HEK293 (cell line): ENCODE data around the gene PLXNA2.
A peak's percentile ranks its signal among the peaks of the same experiment; 100 is the strongest.

Source experiments
- CTCF ChIA-PET: fragments of 350-600 bp; formaldehyde crosslinking; extraction: SDS; loops from one replicate; lab custom pipeline; 2021; ENCODE audit warnings: antibody characterized with exemption; lab: Yijun Ruan, JAX
- POLR2A ChIA-PET: fragments of 300-600 bp; formaldehyde crosslinking; extraction: SDS; loops from one replicate; lab custom pipeline; 2020; ENCODE audit warnings: antibody characterized with exemption, inconsistent platforms; lab: Yijun Ruan, JAX
- H3K27ac ChIP-seq: fragments of 200-500 bp; sonication (Bioruptor generic); 2 replicates; pipeline ENCODE4 v1.5.1; 2014; ENCODE audit warnings: low read depth, low read length, control low read depth, inconsistent platforms; ENCODE audit errors: extremely low read depth
- H3K36me3 ChIP-seq, 2 experiments: fragments of 200-500 bp in 1 of 2; sonication (Bioruptor generic) in 1 of 2; 1 replicate in 1 of 2; 2 replicates in 1 of 2; pipeline ENCODE4 v1.5.1; 2014 to 2017; ENCODE audit warnings: inconsistent platforms in 2 of 2, low read length in 2 of 2; ENCODE audit not compliant: control insufficient read depth in 2 of 2, insufficient read depth in 1 of 2
- H3K4me1 ChIP-seq: fragments of 200-500 bp; sonication (Bioruptor generic); 2 replicates; pipeline ENCODE4 v1.5.1; 2014; ENCODE audit warnings: mild to moderate bottlenecking, low read length, inconsistent platforms; ENCODE audit not compliant: control insufficient read depth, insufficient read depth
- H3K4me3 ChIP-seq: 2 replicates; pipeline ENCODE4 v1.5.1; 2011; ENCODE audit warnings: low read depth, mild to moderate bottlenecking, control low read depth, low read length, moderate library complexity
- H3K9me3 ChIP-seq: fragments of 200-500 bp; sonication (Bioruptor generic); 2 replicates; pipeline ENCODE4 v1.5.1; 2014; ENCODE audit warnings: low read depth, low read length, inconsistent platforms; ENCODE audit not compliant: control insufficient read depth, insufficient read depth
- GLIS1 ChIP-seq: fragments of 450-650 bp; formaldehyde crosslinking; IDR thresholded peaks from 2 replicates; pipeline ENCODE4 v1.5.1; 2016; ENCODE audit warnings: missing biosample characterization, missing genetic modification characterization
- PATZ1 ChIP-seq: fragments of 450-650 bp; formaldehyde crosslinking; IDR thresholded peaks from 2 replicates; pipeline ENCODE4 v1.5.1; 2016; ENCODE audit warnings: missing biosample characterization, missing genetic modification characterization
- PRDM10 ChIP-seq: fragments of 450-650 bp; formaldehyde crosslinking; IDR thresholded peaks from 2 replicates; pipeline ENCODE4 v1.5.1; 2016; ENCODE audit warnings: missing biosample characterization, missing genetic modification characterization
- ZBTB17 ChIP-seq: fragments of 450-650 bp; formaldehyde crosslinking; IDR thresholded peaks from 2 replicates; pipeline ENCODE4 v1.5.1; 2016; ENCODE audit warnings: missing biosample characterization, missing genetic modification characterization
- ZBTB8A ChIP-seq: fragments of 450-650 bp; formaldehyde crosslinking; IDR thresholded peaks from 2 replicates; pipeline ENCODE4 v1.5.1; 2016; ENCODE audit warnings: missing biosample characterization, missing genetic modification characterization
- ZNF23 ChIP-seq: fragments of 450-650 bp; formaldehyde crosslinking; IDR thresholded peaks from 2 replicates; pipeline ENCODE4 v1.5.1; 2016; ENCODE audit warnings: missing biosample characterization, missing genetic modification characterization, borderline replicate concordance
- ZNF239 ChIP-seq: fragments of 450-650 bp; formaldehyde crosslinking; IDR thresholded peaks from 2 replicates; pipeline ENCODE4 v1.5.1; 2016; ENCODE audit warnings: missing biosample characterization, missing genetic modification characterization
- ZNF426 ChIP-seq: fragments of 450-650 bp; formaldehyde crosslinking; IDR thresholded peaks from 2 replicates; pipeline ENCODE4 v1.5.1; 2017; ENCODE audit warnings: missing biosample characterization, missing genetic modification characterization, mild to moderate bottlenecking, inconsistent platforms, moderate library complexity
- ZNF514 ChIP-seq: fragments of 450-650 bp; formaldehyde crosslinking; IDR thresholded peaks from 2 replicates; pipeline ENCODE4 v1.5.1; 2016; ENCODE audit warnings: missing biosample characterization, missing genetic modification characterization
- ZNF518A ChIP-seq: fragments of 450-650 bp; formaldehyde crosslinking; conservative IDR thresholded peaks from 2 replicates; pipeline ENCODE4 v1.5.1; 2016; ENCODE audit warnings: low read depth, missing biosample characterization, missing genetic modification characterization
- ZNF571 ChIP-seq: fragments of 450-650 bp; formaldehyde crosslinking; IDR thresholded peaks from 2 replicates; pipeline ENCODE4 v1.5.0; 2017; ENCODE audit warnings: missing biosample characterization, missing genetic modification characterization
- ZNF692 ChIP-seq: fragments of 450-650 bp; formaldehyde crosslinking; IDR thresholded peaks from 2 replicates; pipeline ENCODE4 v1.5.1; 2016; ENCODE audit warnings: missing biosample characterization, missing genetic modification characterization
- ZNF707 ChIP-seq: fragments of 450-650 bp; formaldehyde crosslinking; IDR thresholded peaks from 2 replicates; pipeline ENCODE4 v1.5.1; 2016; ENCODE audit warnings: missing biosample characterization, missing genetic modification characterization
- ZSCAN18 ChIP-seq: fragments of 450-650 bp; formaldehyde crosslinking; IDR thresholded peaks from 2 replicates; pipeline ENCODE4 v1.5.1; 2016; ENCODE audit warnings: missing biosample characterization, missing genetic modification characterization

Gene PLXNA2

GRCh38 chr1:208161005-208161404, 83.2 kb downstream of the PLXNA2 start:
- CTCF ChIA-PET = interaction anchor here (3.0 kb wide), 1 partner anchor 29 kb away, joined by 8 read pairs; no protein-coding TSS in a partner anchor
- H3K4me3 ChIP-seq = no peak overlapping the region
- POLR2A ChIA-PET = no interaction called here
- no peaks in the 10 kb centered on the region for H3K9me3 ChIP-seq
- no peaks in the 10 kb centered on the region for H3K36me3 ChIP-seq
- H3K4me1 ChIP-seq = 0 out of 2 replicates have a peak, but pooled peaks cover 3% of the 10 kb centered on the region
- no peak for TF ChIP-seq GLIS1 (tag by site-specific recombination)
- TF ChIP-seq ZNF23 (tag by site-specific recombination) = no peak
- TF ChIP-seq ZNF518A (tag by site-specific recombination) = no peak
- no peak for TF ChIP-seq ZSCAN18 (tag by site-specific recombination)
- TF ChIP-seq ZBTB8A (tag by site-specific recombination) = peak; percentile 31; the same call in 1 of the 2 replicates
- TF ChIP-seq ZBTB17 = peak; percentile 83
- no peak for TF ChIP-seq PATZ1 (tag by site-specific recombination)
- no peak overlapping the region for H3K27ac ChIP-seq

GRCh38 chr1:208160259-208160819, 83.8 kb downstream of the PLXNA2 start:
- POLR2A ChIA-PET = no interaction called here
- H3K9me3 ChIP-seq = no peaks in the 10 kb centered on the region
- no peaks in the 10 kb centered on the region for H3K36me3 ChIP-seq
- CTCF ChIA-PET = interaction anchor here (0.8 to 1.3 kb wide), 2 partner anchors 52 to 85 kb away, joined by 3 to 4 read pairs; no protein-coding TSS in a partner anchor
- 0 out of 2 replicates have a peak, but pooled peaks cover 3% of the 10 kb centered on the region for H3K4me1 ChIP-seq
- H3K4me3 ChIP-seq = no peak overlapping the region
- TF ChIP-seq ZNF692 (tag by site-specific recombination) (no peak), ZNF426 (tag by site-specific recombination) (no peak), ZNF707 (tag by site-specific recombination) (no peak), ZNF571 (tag by site-specific recombination) (no peak), ZNF514 (tag by site-specific recombination) (no peak), ZNF239 (no peak), ZNF518A (tag by site-specific recombination) (no peak), PRDM10 (no peak)
- H3K27ac ChIP-seq = no peak overlapping the region
